Choroid plexus epithelial cell (primary cell): Measurements from ENCODE around the gene NCF1.
"Not testable (repeated sequence)": the region's sequence is repeated elsewhere in the genome, so short reads cannot be mapped to it uniquely, and the experiment has no call there.

ENCODE experiments used
- DNase-seq: peaks from one replicate; pipeline ENCODE4 v3.0.0-alpha.2; 2010; ENCODE audit warnings: low read depth
- H3K4me3 ChIP-seq: 2 replicates; pipeline ENCODE4 v1.5.1; 2011; ENCODE audit warnings: low read depth, mild to moderate bottlenecking, control low read depth, low read length, moderate library complexity

The NCF1 gene

DNA sequence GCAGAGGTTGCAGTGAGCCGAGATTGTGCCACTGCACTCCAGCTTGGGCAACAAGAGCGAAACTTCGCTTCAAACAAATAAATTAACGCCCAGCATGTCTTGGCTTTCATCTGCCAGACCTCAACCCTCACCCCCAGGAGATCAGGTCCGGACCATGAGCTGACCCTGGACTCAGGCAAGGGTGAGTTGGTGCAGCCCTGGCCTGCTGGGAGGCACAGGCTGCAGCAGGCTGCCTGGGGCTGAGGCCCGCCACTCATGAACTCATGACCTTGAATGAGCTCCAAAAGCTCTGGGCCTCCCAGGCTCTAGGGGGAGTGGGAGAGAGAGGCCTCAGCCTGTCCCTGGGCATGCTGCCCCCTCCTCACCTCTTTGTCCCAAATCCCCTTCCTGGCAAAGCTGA, 1.7 kb upstream of the NCF1 start:
- not testable (repeated sequence) for DNase-seq, H3K4me3 ChIP-seq

DNA sequence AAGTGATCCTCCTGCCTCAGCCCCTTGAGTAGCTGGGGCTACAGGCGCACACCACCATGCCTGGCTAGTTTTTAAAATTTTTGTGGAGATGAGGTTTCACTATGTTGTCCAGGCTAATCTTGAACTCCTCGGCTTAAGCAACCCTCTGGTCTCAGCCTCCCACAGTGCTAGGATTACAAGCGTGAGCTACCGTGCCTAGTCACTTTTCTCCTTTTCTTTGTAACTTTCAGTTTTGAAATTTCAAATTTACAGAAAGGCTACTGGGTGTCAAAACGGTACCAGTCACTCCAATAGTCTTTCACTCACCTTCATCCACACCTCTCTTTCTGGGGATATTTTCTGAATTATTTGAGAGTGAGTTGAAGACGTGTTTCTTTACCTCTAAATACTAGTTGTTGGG, 1.3 kb downstream of the NCF1 start:
- H3K4me3 ChIP-seq, DNase-seq: not testable (repeated sequence)

DNA sequence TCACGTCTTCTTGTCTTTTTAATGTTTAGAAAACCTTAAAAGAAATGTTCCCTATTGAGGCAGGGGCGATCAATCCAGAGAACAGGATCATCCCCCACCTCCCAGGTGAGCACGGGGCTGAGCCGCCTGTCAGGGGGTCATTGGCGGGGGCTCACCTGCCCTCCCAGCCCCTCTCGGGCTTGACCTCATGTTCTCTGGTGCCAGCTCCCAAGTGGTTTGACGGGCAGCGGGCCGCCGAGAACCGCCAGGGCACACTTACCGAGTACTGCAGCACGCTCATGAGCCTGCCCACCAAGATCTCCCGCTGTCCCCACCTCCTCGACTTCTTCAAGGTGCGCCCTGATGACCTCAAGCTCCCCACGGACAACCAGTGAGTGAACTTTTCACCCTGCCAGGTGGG, 5.2 kb downstream of the NCF1 start:
- not testable (repeated sequence) for DNase-seq, H3K4me3 ChIP-seq

DNA sequence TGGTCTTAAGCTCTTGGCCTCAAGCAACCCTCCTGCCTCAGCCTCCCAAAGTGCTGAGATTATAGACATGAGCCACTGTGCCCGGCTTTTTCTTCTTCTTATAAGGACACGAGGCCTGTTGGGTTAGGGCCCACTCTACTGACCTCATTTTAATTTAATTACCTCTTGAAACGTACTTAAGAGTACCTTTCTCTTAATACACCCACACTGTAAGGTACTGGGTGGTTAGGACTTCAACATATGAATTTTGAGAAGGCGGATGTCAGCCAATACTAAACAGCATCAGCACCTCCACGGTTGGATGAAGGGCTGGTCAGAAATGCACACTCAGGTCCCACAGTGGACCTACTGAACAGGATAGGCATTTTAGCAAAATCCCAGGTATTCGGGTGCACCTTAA, 7.9 kb downstream of the NCF1 start:
- not testable (repeated sequence) for H3K4me3 ChIP-seq, DNase-seq

DNA sequence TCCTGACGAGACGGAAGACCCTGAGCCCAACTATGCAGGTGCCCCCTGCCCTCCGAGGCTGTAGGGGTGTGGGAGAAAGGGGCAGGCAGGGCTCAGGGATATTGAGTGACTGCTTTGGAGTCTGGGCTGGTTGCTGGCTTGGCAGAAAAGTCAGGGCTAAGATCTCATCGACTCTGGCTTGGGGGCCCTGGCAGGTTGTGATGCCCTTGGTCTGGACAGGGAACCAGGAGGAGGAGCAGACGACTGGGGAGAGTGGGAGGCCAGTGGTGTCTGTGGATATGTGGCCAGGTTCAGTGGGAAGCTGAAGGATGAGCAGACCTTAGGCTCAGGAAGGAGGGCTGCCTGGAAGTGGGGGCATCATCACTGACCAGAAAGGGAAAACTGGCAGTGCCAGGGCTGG, 9.8 kb downstream of the NCF1 start:
- not testable (repeated sequence) for DNase-seq, H3K4me3 ChIP-seq

DNA sequence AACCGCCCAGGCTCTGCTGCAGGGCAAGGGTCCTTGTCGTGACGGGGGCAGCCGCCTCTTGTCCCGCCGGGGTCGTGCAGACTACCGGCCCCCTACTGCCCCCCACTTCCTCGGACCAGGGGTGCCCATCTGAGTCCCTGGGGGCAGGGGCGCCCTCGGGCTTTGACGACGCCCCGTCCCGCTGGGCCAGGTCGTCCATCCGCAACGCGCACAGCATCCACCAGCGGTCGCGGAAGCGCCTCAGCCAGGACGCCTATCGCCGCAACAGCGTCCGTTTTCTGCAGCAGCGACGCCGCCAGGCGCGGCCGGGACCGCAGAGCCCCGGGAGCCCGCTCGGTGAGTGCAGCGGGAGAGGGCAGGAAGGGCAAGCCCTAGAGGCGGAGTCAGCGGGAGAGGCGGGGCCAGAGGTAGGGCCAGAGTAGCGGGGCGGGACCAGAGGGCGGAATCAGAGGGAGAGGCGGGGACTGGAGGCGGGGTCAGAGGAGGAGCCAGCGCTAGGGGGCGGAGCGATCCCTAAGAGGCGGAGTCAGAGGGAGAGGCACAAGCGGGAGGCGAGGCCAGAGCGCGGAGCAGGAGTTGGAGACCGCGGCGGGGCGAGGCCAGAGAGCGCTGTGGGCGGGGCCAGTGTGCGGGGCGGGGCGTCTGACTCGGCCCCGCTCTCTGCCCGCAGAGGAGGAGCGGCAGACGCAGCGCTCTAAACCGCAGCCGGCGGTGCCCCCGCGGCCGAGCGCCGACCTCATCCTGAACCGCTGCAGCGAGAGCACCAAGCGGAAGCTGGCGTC, 14.7 kb downstream of the NCF1 start:
- peak; percentile 85 for DNase-seq
- peak overlapping the region; percentile 36 for H3K4me3 ChIP-seq

DNA sequence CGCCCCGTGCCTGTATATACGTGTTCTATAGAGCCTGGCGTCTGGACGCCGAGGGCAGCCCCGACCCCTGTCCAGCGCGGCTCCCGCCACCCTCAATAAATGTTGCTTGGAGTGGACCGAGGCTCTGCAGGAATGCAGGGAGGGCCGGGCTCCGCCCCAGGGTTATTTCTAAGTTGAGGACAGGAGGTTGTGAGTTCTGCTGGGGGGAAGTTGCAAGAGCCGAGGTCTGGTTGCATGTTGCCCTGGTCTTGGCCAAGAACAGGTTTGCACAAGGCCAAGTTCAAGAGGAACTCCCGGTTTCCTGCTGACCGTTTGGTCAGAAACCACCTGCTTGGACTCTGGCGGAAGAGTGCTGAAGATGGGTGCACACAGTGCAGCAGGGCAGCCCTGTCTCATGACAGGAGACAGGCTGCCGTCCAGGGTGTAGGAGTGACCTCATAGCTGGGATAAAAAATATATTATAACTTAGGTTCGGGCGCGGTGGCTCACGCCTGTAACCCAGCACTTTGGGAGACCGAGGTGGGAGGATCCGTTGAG, 15.5 kb downstream of the NCF1 start:
- H3K4me3 ChIP-seq, DNase-seq: not testable (repeated sequence)

DNA sequence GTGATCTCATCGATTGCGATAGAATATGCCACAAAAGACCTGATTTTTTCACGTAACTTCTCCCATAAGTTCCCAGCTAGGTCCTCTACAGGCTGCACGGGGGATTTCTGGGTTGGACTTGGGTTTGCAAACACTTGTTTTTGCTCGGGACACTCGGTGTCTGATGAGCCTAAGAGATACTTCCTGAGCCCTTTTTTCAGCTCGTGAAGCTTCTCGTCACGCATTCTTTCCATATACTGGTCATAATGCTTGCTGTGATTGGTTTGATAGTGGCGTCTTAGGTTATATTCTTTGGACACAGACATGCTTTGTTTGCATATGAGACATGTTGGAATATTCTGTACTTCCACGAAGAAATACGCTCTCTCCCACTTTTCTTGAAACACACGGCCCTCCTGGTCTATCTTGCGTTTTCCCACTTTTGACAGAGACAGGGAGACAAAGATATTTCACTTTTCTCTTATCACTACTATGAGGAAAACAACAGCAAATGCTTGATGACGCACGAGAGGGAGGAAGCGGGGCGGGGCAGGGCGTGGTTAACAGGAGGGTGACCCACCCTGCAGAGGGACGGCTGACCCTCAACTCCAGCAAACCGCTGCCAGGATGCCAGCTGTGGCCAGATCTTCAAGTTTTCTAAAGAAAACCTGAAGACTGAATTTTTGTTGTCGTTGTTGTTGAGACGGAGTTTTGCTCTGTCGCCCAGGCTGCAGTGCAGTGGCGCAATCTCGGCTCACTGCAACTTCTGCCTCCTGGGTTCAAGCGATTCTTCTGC, 24.2 kb downstream of the NCF1 start:
- not testable (repeated sequence) for H3K4me3 ChIP-seq, DNase-seq

DNA sequence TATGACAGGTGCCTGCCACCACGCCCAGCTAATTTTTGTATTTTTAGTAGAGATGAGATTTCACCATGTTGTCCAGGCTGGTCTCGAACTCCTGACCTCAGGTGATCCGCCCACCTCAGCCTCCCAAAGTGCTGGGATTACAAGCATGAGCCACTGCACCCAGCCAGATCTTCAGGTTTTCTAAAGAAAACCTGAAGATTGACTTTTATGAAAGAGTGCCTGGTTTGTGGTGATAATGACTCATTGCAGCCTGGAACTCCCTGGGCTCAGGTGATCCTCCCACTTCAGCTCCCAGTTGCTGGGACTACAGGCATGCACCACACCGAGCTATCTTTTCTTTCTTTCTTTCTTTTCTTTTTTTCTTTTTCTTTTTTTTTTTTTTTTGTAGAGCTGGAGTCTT, 24.8 kb downstream of the NCF1 start:
- not testable (repeated sequence) for H3K4me3 ChIP-seq, DNase-seq

DNA sequence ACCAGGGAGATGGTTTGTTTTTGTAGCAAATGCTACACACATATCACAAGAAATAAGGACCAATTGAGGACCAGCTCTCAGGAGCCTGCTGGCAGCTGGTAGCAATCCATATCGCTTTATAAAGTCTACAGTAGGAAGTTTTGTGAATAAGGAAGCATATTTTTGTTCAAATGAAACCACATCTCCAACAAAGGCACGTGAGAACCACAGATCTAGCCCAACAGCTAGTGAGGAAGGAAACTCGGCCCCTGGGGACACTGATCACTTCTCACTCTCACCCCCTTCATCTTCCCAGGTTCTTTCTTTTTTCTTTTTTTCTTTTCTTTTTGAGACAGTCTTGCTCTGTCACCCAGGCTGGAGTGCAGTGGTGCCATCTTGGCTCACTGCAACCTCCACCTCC, 42.1 kb downstream of the NCF1 start:
- not testable (repeated sequence) for DNase-seq

DNA sequence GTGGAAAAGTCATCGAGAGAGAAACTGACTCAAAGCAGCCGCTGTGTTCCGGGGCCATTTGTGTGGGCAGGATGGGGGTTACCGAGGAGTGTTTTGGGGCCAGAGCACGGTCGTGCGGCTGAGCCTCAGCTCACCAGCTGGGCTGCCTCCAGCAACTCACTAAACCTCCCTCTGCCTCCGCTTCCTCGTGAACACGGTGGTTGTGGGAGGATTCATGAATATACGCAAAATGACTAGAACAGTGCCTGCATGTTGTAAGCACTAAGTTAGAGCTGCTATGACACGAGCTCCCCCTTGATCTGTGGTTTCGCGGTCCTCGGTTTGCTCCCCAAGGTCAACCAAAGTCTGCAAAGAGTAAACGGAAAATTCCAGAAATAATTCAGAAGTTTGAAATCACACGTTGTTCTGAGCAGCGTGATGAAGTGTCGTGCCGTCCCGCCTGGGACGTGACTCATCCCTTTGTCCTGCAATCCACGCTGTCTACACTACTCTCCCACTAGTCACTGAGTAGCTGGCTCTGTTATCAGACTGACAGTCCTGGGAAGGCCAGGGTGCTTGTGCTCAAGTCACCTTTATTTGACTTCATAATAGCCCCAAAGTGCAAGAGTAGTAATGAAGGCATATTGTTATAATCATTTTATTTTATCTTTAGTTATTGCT, 46.5 kb downstream of the NCF1 start:
- DNase-seq, H3K4me3 ChIP-seq: not testable (repeated sequence)

More for the DNA sequence above, 42.1 kb downstream of the NCF1 start:
- not testable (repeated sequence) for H3K4me3 ChIP-seq

DNA sequence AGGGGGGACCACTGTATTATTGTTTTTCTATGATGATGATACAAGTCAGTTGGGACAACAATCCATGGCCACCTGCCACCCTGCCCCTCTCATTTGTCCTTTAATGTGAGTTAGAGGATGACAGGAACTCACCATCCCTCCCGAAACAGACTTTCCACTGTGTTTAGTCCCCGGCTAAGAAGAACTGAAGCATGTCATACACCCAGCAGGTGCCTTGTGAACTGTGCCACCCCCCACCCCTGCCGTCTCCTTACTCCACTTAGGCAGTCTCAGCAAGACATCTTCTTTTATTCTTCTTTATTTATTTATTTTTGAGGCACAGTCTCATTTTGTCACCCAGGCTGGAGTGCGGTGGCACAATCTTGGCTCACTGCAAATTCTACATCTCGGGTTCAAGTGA, 47.4 kb downstream of the NCF1 start:
- not testable (repeated sequence) for DNase-seq

DNA sequence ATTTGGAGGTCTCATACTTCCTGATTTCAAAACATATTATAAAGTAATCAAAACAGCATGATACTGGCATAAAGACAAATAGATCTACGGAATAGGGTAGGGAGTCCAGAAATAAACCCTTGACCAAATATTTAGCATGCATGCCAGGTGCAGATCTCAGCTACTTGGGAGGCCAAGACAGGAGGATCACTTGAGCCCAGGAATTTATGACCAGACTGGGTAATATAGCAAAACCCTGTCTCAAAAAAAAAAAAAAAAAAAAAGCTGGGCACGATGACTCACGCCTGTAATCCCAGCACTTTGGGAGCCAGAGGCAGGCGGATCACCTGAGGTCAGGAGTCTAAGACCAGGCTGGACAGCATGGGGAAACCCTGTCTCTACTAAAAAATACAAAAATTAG, 56.1 kb downstream of the NCF1 start:
- DNase-seq, H3K4me3 ChIP-seq: not testable (repeated sequence)

More for the DNA sequence above, 47.4 kb downstream of the NCF1 start:
- H3K4me3 ChIP-seq, result not testable (repeated sequence)

DNA sequence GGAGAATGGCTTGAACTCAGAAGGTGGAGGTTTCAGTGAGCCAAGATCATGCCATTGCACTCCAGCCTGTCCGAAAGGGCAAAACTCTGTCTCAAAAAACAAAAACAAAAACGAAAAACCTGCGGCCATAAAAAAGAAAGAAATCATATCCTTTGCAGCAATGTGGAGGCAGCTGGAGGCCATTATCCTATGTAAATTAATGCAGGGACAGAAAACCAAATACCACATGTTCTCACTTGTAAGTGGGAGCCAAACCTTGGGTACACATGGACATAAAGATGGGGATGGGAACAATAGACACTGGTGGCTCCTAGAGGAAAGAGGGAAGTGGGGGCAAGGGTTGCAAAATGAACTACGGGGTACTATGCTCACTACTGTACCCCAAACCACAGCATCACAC, 56.6 kb downstream of the NCF1 start:
- not testable (repeated sequence) for H3K4me3 ChIP-seq, DNase-seq
